Naive thymus-derived CD8-positive, alpha-beta T cell (primary cell): Measurements from ENCODE around the gene TTLL11. TPM values are rescaled to one million over a fixed set of nuclear protein-coding genes. Genes with fewer than 3 reads are reported as not detected.

Source experiments
- ATAC-seq, 2 donors: fragments of 150-1000 bp; cut with Tn5 transposase in 1 of 2; sonication (Bioruptor Pico), chemical (Tn5 transposase) in 1 of 2; 1 replicate in 1 of 2; 2 replicates in 1 of 2; pipeline ENCODE4 v1.10.0; 2021; ENCODE audit warnings: mild to moderate bottlenecking in 2 of 2, moderate library complexity in 2 of 2
- POLR2A ChIA-PET: fragments of 350-600 bp; sonication (Branson Sonifier 250); formaldehyde crosslinking; loops from one replicate; lab custom pipeline; 2021; ENCODE audit warnings: antibody characterized with exemption; lab: Charles Lee
- DNase-seq, 10 donors: peaks; one replicate each; pipeline versions ENCODE4 v3.0.0 to v3.0.0-alpha.2; 2020 to 2022
- H3K27ac Mint-ChIP-seq, 10 donors: one replicate each; pipeline ENCODE4 v1.8.0; 2020 to 2022; ENCODE audit warnings: mild to moderate bottlenecking in 10 of 10, mixed read lengths in 10 of 10, moderate library complexity in 4 of 10, inconsistent platforms in 1 of 10
- H3K27me3 Mint-ChIP-seq, 5 donors: one replicate each; pipeline ENCODE4 v1.8.0; 2021 to 2022; ENCODE audit warnings: mixed read lengths in 5 of 5
- H3K36me3 Mint-ChIP-seq, 3 donors: one replicate each; pipeline ENCODE4 v1.8.0; 2020 to 2022; ENCODE audit warnings: mixed read lengths in 3 of 3, mild to moderate bottlenecking in 2 of 3, inconsistent platforms in 1 of 3
- H3K4me1 Mint-ChIP-seq, 4 donors: one replicate each; pipeline ENCODE4 v1.8.0; 2021 to 2022; ENCODE audit warnings: mixed read lengths in 4 of 4
- H3K4me3 Mint-ChIP-seq, 10 donors: one replicate each; pipeline ENCODE4 v1.8.0; 2020 to 2022; ENCODE audit warnings: mild to moderate bottlenecking in 10 of 10, mixed read lengths in 10 of 10, moderate library complexity in 6 of 10, inconsistent platforms in 1 of 10
- H3K9me3 Mint-ChIP-seq, 9 donors: one replicate each; pipeline ENCODE4 v1.8.0; 2020 to 2022; ENCODE audit warnings: mixed read lengths in 9 of 9, mild to moderate bottlenecking in 3 of 9, inconsistent platforms in 1 of 9, moderate library complexity in 1 of 9
- polyA plus RNA-seq, 3 donors: library from polyadenylated mRNA; unstranded; fragments of 300-500 nt; fragmentation: Illumina TruSeq; gene quantifications; one replicate each; pipeline ENCODE4 v1.2.3, GENCODE V29; 2021
- total RNA-seq, 8 experiments: library from RNA in 2 of 8; stranded (reverse) in 2 of 8; gene quantifications; one replicate each; pipeline ENCODE4 v1.2.3 and lab custom pipeline; 2021 to 2026

TTLL11 gene
- 1 to 10 TPM; 3.2 to 3.8 TPM for total RNA-seq
- polyA plus RNA-seq = 1 to 10 TPM; 2.6 to 6.9 (median 6.1) TPM
- total RNA-seq (lab: John Stamatoyannopoulos, UW) = 2.9 to 7.0 (median 4.8) reads per million in 6 experiments

GRCh38 chr9:122092611-122093506 lies at the start of gene TTLL11:
Gene TTLL11, minus strand, starts transcription at chr9:122093308. Its CDS starts 160 bp downstream, at chr9:122093148.
- Mint-ChIP-seq H3K4me3 (peak within 1 kb of the TSS; percentile 85 to 96 (median 92)), H3K27me3 (peaks cover 0 to 4% (median 0%) of the 10 kb centered on the region in 5 donors), H3K36me3 (peaks cover 0 to 4% (median 0%) of the 10 kb centered on the region in 3 donors), H3K9me3 (no peaks in the 10 kb centered on the region), H3K27ac (peak within 1 kb of the TSS; percentile 60 to 94 (median 84)), H3K4me1 (peaks cover 32 to 57% (median 49%) of the 10 kb centered on the region in 4 donors)
- ATAC-seq (peak; percentile 95 to 97), DNase-seq (peak; percentile 93 to 98 (median 96))
- POLR2A ChIA-PET = interaction anchor here (0.5 to 1.7 kb wide), 2 partner anchors 254 to 1441 kb away, joined by 4 read pairs; no protein-coding TSS in a partner anchor

- H3K4me3 Mint-ChIP-seq = no peak overlapping the region
These were observed 48.6 kb upstream of the TTLL11 start for GRCh38 chr9:122141671-122142070.

GRCh38 chr9:122140368-122141193 lies 47.5 kb upstream of the TTLL11 start:
- Mint-ChIP-seq H3K4me1 (peaks cover 0 to 4% (median 2%) of the 10 kb centered on the region in 4 donors), H3K4me3 (no peak overlapping the region), H3K27me3 (no peaks in the 10 kb centered on the region), H3K36me3 (peaks cover 7 to 41% (median 12%) of the 10 kb centered on the region in 3 donors), H3K9me3 (no peaks in the 10 kb centered on the region), H3K27ac (peak overlapping the region in 1 of 10 donors; percentile 14)
- ATAC-seq (no peak), DNase-seq (no peak)
- POLR2A ChIA-PET = interaction anchor here (0.5 kb wide), 1 partner anchor 19 kb away, joined by 3 read pairs; the partner anchor contains the start of genes MORN5 and NDUFA8

More at GRCh38 chr9:122141671-122142070, 48.6 kb upstream of the TTLL11 start:
- H3K4me1 Mint-ChIP-seq = peaks cover 0 to 4% (median 2%) of the 10 kb centered on the region in 4 donors
- H3K27me3 Mint-ChIP-seq = no peaks in the 10 kb centered on the region
- no peaks in the 10 kb centered on the region for H3K9me3 Mint-ChIP-seq
- peaks cover 7 to 52% (median 12%) of the 10 kb centered on the region in 3 donors for H3K36me3 Mint-ChIP-seq
- POLR2A ChIA-PET = no interaction called here
- no peak overlapping the region for H3K27ac Mint-ChIP-seq
- DNase-seq (no peak), ATAC-seq (no peak)

GRCh38 chr9:122138560-122139268 lies 45.6 kb upstream of the TTLL11 start:
- Mint-ChIP-seq H3K27me3 (no peaks in the 10 kb centered on the region), H3K36me3 (peaks cover 0 to 24% (median 3%) of the 10 kb centered on the region in 3 donors), H3K27ac (no peak overlapping the region), H3K9me3 (no peaks in the 10 kb centered on the region), H3K4me3 (no peak overlapping the region), H3K4me1 (no peaks in the 10 kb centered on the region)
- no peak for DNase-seq
- no peak for ATAC-seq
- POLR2A ChIA-PET = no interaction called here

- POLR2A ChIA-PET = no interaction called here
- H3K4me3 Mint-ChIP-seq = no peak overlapping the region
- no peak for ATAC-seq
- H3K36me3 Mint-ChIP-seq = no peaks in the 10 kb centered on the region
- no peaks in the 10 kb centered on the region for H3K4me1 Mint-ChIP-seq
- H3K9me3 Mint-ChIP-seq = no peaks in the 10 kb centered on the region
- DNase-seq = no peak
- peaks cover 1 to 17% (median 3%) of the 10 kb centered on the region in 5 donors for H3K27me3 Mint-ChIP-seq
- no peak overlapping the region for H3K27ac Mint-ChIP-seq
These were observed 42.4 kb upstream of the TTLL11 start for GRCh38 chr9:122135529-122135859.

GRCh38 chr9:122134822-122135528 lies 41.9 kb upstream of the TTLL11 start:
- Mint-ChIP-seq H3K4me1 (no peaks in the 10 kb centered on the region), H3K36me3 (no peaks in the 10 kb centered on the region), H3K9me3 (no peaks in the 10 kb centered on the region), H3K4me3 (no peak overlapping the region), H3K27ac (no peak overlapping the region), H3K27me3 (peaks cover 1 to 20% (median 3%) of the 10 kb centered on the region in 5 donors)
- POLR2A ChIA-PET = no interaction called here
- DNase-seq (no peak), ATAC-seq (no peak)

GRCh38 chr9:122133984-122134535 lies 41.0 kb upstream of the TTLL11 start:
- ATAC-seq = no peak

GRCh38 chr9:122133263-122133983 lies 40.3 kb upstream of the TTLL11 start:
- ATAC-seq = no peak
- POLR2A ChIA-PET = no interaction called here
- H3K36me3 Mint-ChIP-seq = no peaks in the 10 kb centered on the region
- H3K27ac Mint-ChIP-seq = peak overlapping the region in 2 of 10 donors; percentile 41 to 61
- no peak overlapping the region for H3K4me3 Mint-ChIP-seq
- DNase-seq = no peak
- no peaks in the 10 kb centered on the region for H3K9me3 Mint-ChIP-seq
- H3K27me3 Mint-ChIP-seq = peaks cover 1 to 20% (median 8%) of the 10 kb centered on the region in 5 donors
- peaks cover 0 to 7% (median 0%) of the 10 kb centered on the region in 4 donors for H3K4me1 Mint-ChIP-seq

More at GRCh38 chr9:122133984-122134535, 41.0 kb upstream of the TTLL11 start:
- H3K27me3 Mint-ChIP-seq = peaks cover 1 to 20% (median 8%) of the 10 kb centered on the region in 5 donors
- POLR2A ChIA-PET = no interaction called here
- H3K36me3 Mint-ChIP-seq = no peaks in the 10 kb centered on the region
- DNase-seq = no peak
- H3K27ac Mint-ChIP-seq = no peak overlapping the region
- H3K9me3 Mint-ChIP-seq = no peaks in the 10 kb centered on the region
- H3K4me3 Mint-ChIP-seq = no peak overlapping the region
- peaks cover 0 to 3% (median 0%) of the 10 kb centered on the region in 4 donors for H3K4me1 Mint-ChIP-seq

GRCh38 chr9:122132539-122132938 lies 39.4 kb upstream of the TTLL11 start:
- Mint-ChIP-seq H3K4me1 (peaks cover 0 to 16% (median 4%) of the 10 kb centered on the region in 4 donors), H3K4me3 (no peak overlapping the region), H3K36me3 (no peaks in the 10 kb centered on the region), H3K27ac (peak overlapping the region in 1 of 10 donors; percentile 76), H3K27me3 (peaks cover 2 to 20% (median 8%) of the 10 kb centered on the region in 5 donors), H3K9me3 (no peaks in the 10 kb centered on the region)
- DNase-seq = no peak
- POLR2A ChIA-PET = no interaction called here
- no peak for ATAC-seq

GRCh38 chr9:122131401-122132001 lies 38.4 kb upstream of the TTLL11 start:
- H3K36me3 Mint-ChIP-seq = no peaks in the 10 kb centered on the region
- no peak overlapping the region for H3K4me3 Mint-ChIP-seq
- H3K4me1 Mint-ChIP-seq = peaks cover under 1 to 22% (median 11%) of the 10 kb centered on the region in 4 donors
- peaks cover 6 to 24% (median 9%) of the 10 kb centered on the region in 5 donors for H3K27me3 Mint-ChIP-seq
- POLR2A ChIA-PET = no interaction called here
- no peaks in the 10 kb centered on the region for H3K9me3 Mint-ChIP-seq
- ATAC-seq (no peak), DNase-seq (no peak)
- peak overlapping the region in 2 of 10 donors; percentile 23 to 31 for H3K27ac Mint-ChIP-seq
